Sigmoid colon (tissue), 4 donors: ENCODE measurements around the gene TIGD6.

Experiments
- EP300 ChIP-seq, 4 donors: sonication (generic); formaldehyde crosslinking; IDR thresholded peaks; one replicate each; pipeline ENCODE4 v1.6.1; 2017; ENCODE audit warnings: antibody characterized with exemption in 4 of 4
- POLR2A ChIP-seq, 2 donors: fragments of 450-650 bp; IDR thresholded peaks; one replicate each; pipeline ENCODE4 v1.6.1; 2016; ENCODE audit warnings: antibody characterized with exemption in 2 of 2, mild to moderate bottlenecking in 2 of 2, moderate library complexity in 2 of 2
- POLR2AphosphoS5 ChIP-seq, 4 donors: sonication (generic); formaldehyde crosslinking; IDR thresholded peaks; one replicate each; pipeline ENCODE4 v1.6.1; 2017; ENCODE audit warnings: antibody characterized with exemption in 4 of 4
- TF ChIP-seq, protein P1 (sequence below), 4 experiments: fragments of 450-650 bp in 3 of 4; fragments of 200-600 bp in 1 of 4; IDR thresholded peaks; one replicate each; pipeline ENCODE4 v1.5.1; 2016 to 2019; ENCODE audit warnings: antibody characterized with exemption in 4 of 4, mild to moderate bottlenecking in 3 of 4, moderate library complexity in 2 of 4

- TF ChIP-seq, protein P1, sequence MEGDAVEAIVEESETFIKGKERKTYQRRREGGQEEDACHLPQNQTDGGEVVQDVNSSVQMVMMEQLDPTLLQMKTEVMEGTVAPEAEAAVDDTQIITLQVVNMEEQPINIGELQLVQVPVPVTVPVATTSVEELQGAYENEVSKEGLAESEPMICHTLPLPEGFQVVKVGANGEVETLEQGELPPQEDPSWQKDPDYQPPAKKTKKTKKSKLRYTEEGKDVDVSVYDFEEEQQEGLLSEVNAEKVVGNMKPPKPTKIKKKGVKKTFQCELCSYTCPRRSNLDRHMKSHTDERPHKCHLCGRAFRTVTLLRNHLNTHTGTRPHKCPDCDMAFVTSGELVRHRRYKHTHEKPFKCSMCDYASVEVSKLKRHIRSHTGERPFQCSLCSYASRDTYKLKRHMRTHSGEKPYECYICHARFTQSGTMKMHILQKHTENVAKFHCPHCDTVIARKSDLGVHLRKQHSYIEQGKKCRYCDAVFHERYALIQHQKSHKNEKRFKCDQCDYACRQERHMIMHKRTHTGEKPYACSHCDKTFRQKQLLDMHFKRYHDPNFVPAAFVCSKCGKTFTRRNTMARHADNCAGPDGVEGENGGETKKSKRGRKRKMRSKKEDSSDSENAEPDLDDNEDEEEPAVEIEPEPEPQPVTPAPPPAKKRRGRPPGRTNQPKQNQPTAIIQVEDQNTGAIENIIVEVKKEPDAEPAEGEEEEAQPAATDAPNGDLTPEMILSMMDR (IDR thresholded peaks at IDR 0.05): no peak
- TF ChIP-seq POLR2A (IDR thresholded peaks at IDR 0.05) (no peak), POLR2AphosphoS5 (IDR thresholded peaks at IDR 0.05) (no peak), EP300 (IDR thresholded peaks at IDR 0.05) (no peak)
Observed at GRCh38 chr5:150014456-150014855, 14.0 kb upstream of the TIGD6 start.
